ENCODE measurements around the gene PSME2.

The PSME2 gene

GRCh38 chr14:24146453-24146977, at the start of gene PSME2:
Gene PSME2, minus strand, starts transcription at chr14:24146610. Its CDS starts 29 bp downstream, at chr14:24146581.
- intact Hi-C loops (cut with DNase I): no loop called here
- peak; percentile 57 to 93 (median 82) for DNase-seq

GRCh38 chr14:24195186-24196070, 49.0 kb upstream of the PSME2 start, which contains the start of gene TM9SF1:
Gene TM9SF1, minus strand, starts transcription at chr14:24195441. Its CDS starts 422 bp downstream, at chr14:24195019.
- intact Hi-C loops (cut with DNase I): no loop called here

GRCh38 chr14:24194873-24195185, 48.4 kb upstream of the PSME2 start:
- no peak for DNase-seq
- intact Hi-C loops (cut with DNase I): no loop called here

More at GRCh38 chr14:24195186-24196070, 49.0 kb upstream of the PSME2 start, which contains the start of gene TM9SF1:
- DNase-seq: peak; percentile 67 to 93 (median 86)

- intact Hi-C loops (cut with DNase I): no loop called here
- DNase-seq: no peak
These were observed 47.9 kb upstream of the PSME2 start for GRCh38 chr14:24194186-24194872.

- no peak for DNase-seq
- intact Hi-C loops (cut with DNase I): no loop called here
These were observed 46.5 kb upstream of the PSME2 start for GRCh38 chr14:24192933-24193332.

GRCh38 chr14:24190416-24190815, 44.0 kb upstream of the PSME2 start:
- intact Hi-C loops (cut with DNase I): no loop called here
- DNase-seq: no peak

- DNase-seq: no peak
These were observed 43.0 kb upstream of the PSME2 start for GRCh38 chr14:24189460-24189859.

GRCh38 chr14:24189059-24189375, 42.6 kb upstream of the PSME2 start:
- DNase-seq: no peak
- intact Hi-C loops (cut with DNase I): no loop called here

More at GRCh38 chr14:24189460-24189859, 43.0 kb upstream of the PSME2 start:
- intact Hi-C loops (cut with DNase I): no loop called here

GRCh38 chr14:24188251-24189058, 42.0 kb upstream of the PSME2 start, which contains the start of gene IPO4:
Gene IPO4, minus strand, starts transcription at chr14:24188816. Its CDS starts 29 bp downstream, at chr14:24188787.
- intact Hi-C loops (cut with DNase I): no loop called here
- peak; percentile 91 to 99 (median 96) for DNase-seq

GRCh38 chr14:24187539-24187915, 41.1 kb upstream of the PSME2 start:
- no peak for DNase-seq
- intact Hi-C loops (cut with DNase I): no loop called here

- intact Hi-C loops (cut with DNase I): no loop called here
- no peak for DNase-seq
These were observed 40.6 kb upstream of the PSME2 start for GRCh38 chr14:24186831-24187538.

GRCh38 chr14:24185741-24186140, 39.3 kb upstream of the PSME2 start:
- intact Hi-C loops (cut with DNase I): no loop called here
- no peak for DNase-seq

- no peak for DNase-seq
- intact Hi-C loops (cut with DNase I): no loop called here
These were observed 38.6 kb upstream of the PSME2 start for GRCh38 chr14:24185026-24185425.

- intact Hi-C loops (cut with DNase I): no loop called here
- no peak for DNase-seq
These were observed 37.9 kb upstream of the PSME2 start for GRCh38 chr14:24184104-24184970.

- intact Hi-C loops (cut with DNase I): no loop called here
- peak in 1 of 42 donors; percentile 18 for DNase-seq
These were observed 36.6 kb upstream of the PSME2 start for GRCh38 chr14:24183014-24183481.

- DNase-seq: no peak
- intact Hi-C loops (cut with DNase I): no loop called here
These were observed 35.9 kb upstream of the PSME2 start for GRCh38 chr14:24182110-24182882.

Data from head of caudate nucleus (tissue), 42 donors.